Nephron (organoid): ENCODE measurements around the gene COX6B1.
A peak's percentile ranks its signal among the peaks of the same experiment; 100 is the strongest.
"Not testable (repeated sequence)": the region's sequence is repeated elsewhere in the genome, so short reads cannot be mapped to it uniquely, and the experiment has no call there.

ENCODE experiments used
- H3K27ac Mint-ChIP-seq, 3 experiments: 2 replicates each; pipeline ENCODE4 v1.8.0; 2020; ENCODE audit warnings: mixed read lengths in 3 of 3, mild to moderate bottlenecking in 2 of 3, moderate library complexity in 1 of 3
- H3K27me3 Mint-ChIP-seq: 2 replicates; pipeline ENCODE4 v1.8.0; 2021; ENCODE audit warnings: low read depth, mild to moderate bottlenecking, moderate library complexity, mixed read lengths
- H3K36me3 Mint-ChIP-seq: 2 replicates; pipeline ENCODE4 v1.8.0; 2020; ENCODE audit warnings: low read depth, mixed read lengths
- H3K4me1 Mint-ChIP-seq: 2 replicates; pipeline ENCODE4 v1.8.0; 2020; ENCODE audit warnings: mixed read lengths
- H3K4me3 Mint-ChIP-seq, 3 experiments: 2 replicates each; pipeline ENCODE4 v1.8.0; 2020; ENCODE audit warnings: mild to moderate bottlenecking in 3 of 3, mixed read lengths in 3 of 3, moderate library complexity in 2 of 3
- H3K9me3 Mint-ChIP-seq: 2 replicates; pipeline ENCODE4 v1.8.0; 2020; ENCODE audit warnings: mixed read lengths
- CTCF ChIP-seq, 3 experiments: fragments of 200-600 bp; sonication (generic); IDR thresholded peaks; one replicate each; pipeline ENCODE4 v1.5.0; 2021; ENCODE audit warnings: antibody characterized with exemption in 3 of 3; ENCODE audit not compliant: unreplicated experiment in 3 of 3

The COX6B1 gene

GRCh38 chr19:35673121-35673804 is 25.1 kb downstream of the COX6B1 start:
- no peak for TF ChIP-seq CTCF (IDR thresholded peaks at IDR 0.05; ENCODE audit: unreplicated experiment in 3 of 3)
- Mint-ChIP-seq H3K4me1 (no peaks in the 10 kb centered on the region), H3K27me3 (peaks cover 73% of the 10 kb centered on the region), H3K36me3 (no peaks in the 10 kb centered on the region), H3K9me3 (no peaks in the 10 kb centered on the region), H3K27ac (no peak overlapping the region), H3K4me3 (peak overlapping the region; percentile 35 to 64 (median 54))

- H3K27ac Mint-ChIP-seq = no peak overlapping the region
- H3K27me3 Mint-ChIP-seq = peaks cover 70% of the 10 kb centered on the region
- no peak for TF ChIP-seq CTCF (IDR thresholded peaks at IDR 0.05; ENCODE audit: unreplicated experiment in 3 of 3)
- H3K36me3 Mint-ChIP-seq = no peaks in the 10 kb centered on the region
- H3K9me3 Mint-ChIP-seq = no peaks in the 10 kb centered on the region
- H3K4me3 Mint-ChIP-seq = peak overlapping the region in 1 of 3 experiments; percentile 17
- H3K4me1 Mint-ChIP-seq = no peaks in the 10 kb centered on the region
Observed at GRCh38 chr19:35675589-35676140, 27.5 kb downstream of the COX6B1 start.

- Mint-ChIP-seq H3K27ac (no peak overlapping the region), H3K27me3 (no peaks in the 10 kb centered on the region), H3K4me3 (no peak overlapping the region), H3K4me1 (no peaks in the 10 kb centered on the region), H3K9me3 (no peaks in the 10 kb centered on the region), H3K36me3 (no peaks in the 10 kb centered on the region)
- TF ChIP-seq CTCF (IDR thresholded peaks at IDR 0.05; ENCODE audit: unreplicated experiment in 3 of 3) = no peak
Observed at GRCh38 chr19:35689836-35690235, 41.7 kb downstream of the COX6B1 start.

- not testable (repeated sequence) for H3K27me3 Mint-ChIP-seq, H3K4me3 Mint-ChIP-seq, H3K27ac Mint-ChIP-seq, H3K9me3 Mint-ChIP-seq, H3K36me3 Mint-ChIP-seq, H3K4me1 Mint-ChIP-seq
Observed at GRCh38 chr19:35691106-35691505, 43.0 kb downstream of the COX6B1 start.

GRCh38 chr19:35692010-35692409 is 43.9 kb downstream of the COX6B1 start:
- no peak overlapping the region for H3K27ac Mint-ChIP-seq
- no peaks in the 10 kb centered on the region for H3K4me1 Mint-ChIP-seq
- H3K4me3 Mint-ChIP-seq = no peak overlapping the region
- no peak for TF ChIP-seq CTCF (IDR thresholded peaks at IDR 0.05; ENCODE audit: unreplicated experiment in 3 of 3)
- H3K27me3 Mint-ChIP-seq = no peaks in the 10 kb centered on the region
- H3K9me3 Mint-ChIP-seq = no peaks in the 10 kb centered on the region
- H3K36me3 Mint-ChIP-seq = no peaks in the 10 kb centered on the region

- no peak for TF ChIP-seq CTCF (IDR thresholded peaks at IDR 0.05; ENCODE audit: unreplicated experiment in 3 of 3)
- H3K27me3 Mint-ChIP-seq = no peaks in the 10 kb centered on the region
- no peaks in the 10 kb centered on the region for H3K36me3 Mint-ChIP-seq
- no peaks in the 10 kb centered on the region for H3K9me3 Mint-ChIP-seq
- no peak overlapping the region for H3K27ac Mint-ChIP-seq
- no peak overlapping the region for H3K4me3 Mint-ChIP-seq
- H3K4me1 Mint-ChIP-seq = no peaks in the 10 kb centered on the region
Observed at GRCh38 chr19:35693422-35693821, 45.3 kb downstream of the COX6B1 start.
